ENCODE measurements around the gene KEAP1. TPM values are rescaled to one million over a fixed set of nuclear protein-coding genes. Genes with fewer than 3 reads are reported as not detected.

Gene KEAP1
- total and polyA plus RNA-seq, 2 of the 8 experiments (the other 6 are each of a cell fraction or from before 2014, with no cell fraction given), result 80.6 to 106 TPM

DNA sequence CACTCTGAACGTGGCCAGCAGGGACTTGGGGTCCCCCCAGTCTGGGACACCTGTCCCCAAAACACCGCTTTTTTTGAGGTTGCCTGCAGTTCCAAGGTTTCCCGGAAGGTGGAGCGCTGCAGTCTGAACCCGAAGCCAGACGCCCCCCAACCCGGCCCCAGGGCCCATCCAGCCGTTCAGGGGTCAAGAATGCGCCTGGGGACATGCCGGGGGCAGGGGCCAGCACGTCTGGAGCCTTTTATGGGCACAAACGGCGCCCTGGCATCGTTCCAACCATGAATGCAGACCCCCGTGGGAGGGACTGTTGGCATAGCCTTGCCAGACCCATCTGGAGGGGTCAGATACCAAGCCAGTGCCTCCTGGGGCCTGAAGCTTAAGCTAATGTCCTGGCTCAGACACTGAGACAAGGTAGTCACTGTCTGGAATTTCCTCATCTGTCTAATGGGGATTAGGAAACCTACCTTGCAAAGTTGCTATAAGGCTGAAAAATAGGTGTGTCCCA, 7.2 kb upstream of the KEAP1 start (continued):
- TF ChIP-seq SRF (IDR thresholded peaks at IDR 0.05; ENCODE audit: low read depth, low read length), result peak; percentile 87

Measured in H1 (cell line).